Suppressor macrophage treated with lipopolysaccharide for 4 hours (primary cell): ENCODE measurements around the gene EVX1.
A peak's percentile ranks its signal among the peaks of the same experiment; 100 is the strongest.

ENCODE experiments used
- DNase-seq: peaks from one replicate; pipeline ENCODE4 v3.0.0-alpha.2; 2020

Gene EVX1

GRCh38 chr7:27205325-27206280 is 37.0 kb upstream of the EVX1 start:
- DNase-seq, result no peak

GRCh38 chr7:27207348-27207985 is 35.1 kb upstream of the EVX1 start:
- no peak for DNase-seq

DNA sequence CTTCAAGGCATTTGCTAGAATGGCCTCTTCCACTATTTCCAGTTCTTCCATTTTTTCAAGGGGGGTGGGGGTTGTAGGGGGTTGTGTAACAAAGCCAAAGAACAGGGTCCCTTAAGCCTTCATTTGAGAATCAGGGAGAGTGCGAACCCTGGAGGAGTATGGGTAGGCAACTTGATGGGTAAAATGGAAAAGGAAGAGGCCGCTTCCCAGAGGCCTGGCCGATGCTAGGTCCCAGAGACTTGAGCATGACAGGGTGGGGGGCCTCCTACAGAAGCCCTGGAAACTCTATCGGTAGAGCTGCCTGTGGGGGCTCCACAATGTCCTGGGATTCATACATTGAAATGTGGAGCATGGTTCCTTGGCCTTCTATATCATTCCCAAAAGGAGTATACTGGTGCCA is 33.6 kb upstream of the EVX1 start:
- DNase-seq, result no peak

- no peak for DNase-seq
Observed at GRCh38 chr7:27209933-27210440, 32.6 kb upstream of the EVX1 start.

- DNase-seq, result peak; percentile 61
Observed at GRCh38 chr7:27210441-27211083, 32.0 kb upstream of the EVX1 start.

GRCh38 chr7:27211084-27211446 is 31.5 kb upstream of the EVX1 start:
- DNase-seq, result no peak

GRCh38 chr7:27211764-27212204 is 30.8 kb upstream of the EVX1 start:
- no peak for DNase-seq

DNA sequence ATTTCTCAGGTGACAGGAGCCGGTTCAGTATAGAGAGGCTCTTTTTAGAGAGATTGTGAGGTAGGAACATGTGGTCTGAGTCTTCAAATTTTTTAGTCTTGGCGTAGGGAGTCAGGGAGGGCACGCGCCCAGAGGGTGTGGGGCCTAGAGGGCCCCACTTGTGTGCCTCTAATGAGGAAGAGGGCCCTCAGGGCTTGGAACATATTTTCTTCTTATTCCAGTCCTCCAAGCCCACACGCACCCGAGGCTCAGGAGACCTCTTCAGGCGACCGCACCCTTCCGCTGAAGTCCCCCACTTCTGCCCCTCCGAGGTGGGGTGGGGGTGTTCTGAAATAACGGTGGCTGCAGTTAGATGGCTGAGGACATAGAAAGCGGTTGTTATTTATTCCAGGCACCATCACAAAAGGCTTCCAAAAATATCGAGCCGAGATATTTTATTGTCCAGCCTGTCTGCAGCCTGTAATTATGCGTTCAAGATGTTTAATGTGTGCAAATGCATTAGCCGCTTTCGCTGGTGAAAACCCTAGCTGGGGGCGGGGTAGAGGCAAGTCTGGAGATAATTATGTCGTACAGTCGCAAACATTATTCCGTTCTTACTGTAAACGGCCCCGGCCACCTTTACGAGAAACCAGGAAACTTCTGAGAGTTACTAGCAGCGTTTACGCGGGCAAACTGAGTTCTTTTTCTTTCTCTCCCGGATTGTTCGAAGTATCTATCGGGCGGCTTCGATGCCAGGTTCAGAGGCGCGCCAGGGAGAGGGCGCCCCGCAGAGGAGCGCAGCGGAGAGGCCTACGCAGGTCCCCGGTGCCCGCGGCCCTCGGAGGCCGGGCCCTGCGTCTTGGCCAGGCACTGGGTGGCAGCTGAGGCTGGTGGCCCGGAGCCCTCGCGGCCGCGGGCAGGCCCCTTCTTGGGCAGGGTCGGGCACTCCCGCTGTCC is 29.8 kb upstream of the EVX1 start:
- DNase-seq, result no peak

DNA sequence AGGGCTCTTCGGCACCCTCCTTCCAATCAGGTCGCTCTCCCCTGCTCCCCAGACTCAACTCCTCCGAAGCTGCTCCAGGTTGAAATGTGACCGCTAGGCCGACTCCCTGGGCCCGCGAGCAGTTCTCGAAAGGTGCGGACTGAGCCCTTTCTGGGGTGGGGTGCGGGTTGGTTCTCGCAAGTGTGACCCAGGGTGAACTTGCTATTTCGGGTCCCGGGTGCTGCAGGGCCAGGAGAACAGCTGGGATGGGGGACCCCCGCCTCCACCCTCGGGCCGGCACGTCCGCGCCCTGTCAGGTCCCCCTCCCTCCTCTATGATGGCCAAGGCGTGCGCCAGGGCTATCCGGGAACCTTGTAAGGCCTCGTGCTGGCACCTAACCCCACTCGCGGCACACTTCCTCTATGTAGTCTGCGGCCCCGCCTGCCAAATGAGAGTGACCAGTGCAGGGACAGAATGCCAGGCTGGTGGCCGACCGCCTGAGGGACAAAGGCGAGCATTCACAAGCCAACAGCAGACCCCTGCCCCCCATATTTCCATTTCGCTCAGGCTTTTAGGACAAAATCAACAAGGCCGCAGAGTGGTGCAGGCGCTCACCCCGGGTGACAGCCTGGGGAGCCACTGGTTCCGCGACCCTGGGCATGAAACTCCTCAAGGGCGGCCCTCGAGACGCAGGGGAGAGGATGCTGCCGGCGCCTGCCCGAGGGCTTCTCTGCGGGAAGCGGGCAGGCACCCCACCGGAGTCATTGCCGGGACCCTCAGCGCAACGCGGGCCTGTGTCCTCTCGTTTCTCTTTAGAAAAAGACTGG is 29.0 kb upstream of the EVX1 start:
- no peak for DNase-seq

GRCh38 chr7:27214239-27214950 is 28.2 kb upstream of the EVX1 start:
- DNase-seq, result no peak

DNA sequence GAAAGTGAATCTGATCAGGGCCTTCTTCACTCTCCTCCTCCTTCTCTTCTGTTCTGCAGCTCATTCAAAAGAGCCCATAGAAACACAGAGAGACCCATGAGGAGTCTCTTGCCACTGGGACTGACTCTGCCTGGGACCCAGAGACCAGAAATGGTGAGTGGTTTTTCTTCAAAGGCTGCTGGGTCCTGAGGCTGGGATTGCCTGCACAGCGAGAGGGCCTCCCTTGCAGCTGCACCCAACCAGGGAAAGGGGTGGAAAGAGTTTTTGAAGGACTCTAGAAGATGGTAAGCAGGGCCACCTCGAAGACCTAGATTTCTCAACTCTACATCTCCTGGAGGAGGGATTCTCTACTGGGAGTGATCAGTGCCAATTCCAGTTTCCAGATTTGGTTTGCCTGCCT is 27.2 kb upstream of the EVX1 start:
- no peak for DNase-seq

- no peak for DNase-seq
Observed at GRCh38 chr7:27217951-27218350, 24.7 kb upstream of the EVX1 start.

DNA sequence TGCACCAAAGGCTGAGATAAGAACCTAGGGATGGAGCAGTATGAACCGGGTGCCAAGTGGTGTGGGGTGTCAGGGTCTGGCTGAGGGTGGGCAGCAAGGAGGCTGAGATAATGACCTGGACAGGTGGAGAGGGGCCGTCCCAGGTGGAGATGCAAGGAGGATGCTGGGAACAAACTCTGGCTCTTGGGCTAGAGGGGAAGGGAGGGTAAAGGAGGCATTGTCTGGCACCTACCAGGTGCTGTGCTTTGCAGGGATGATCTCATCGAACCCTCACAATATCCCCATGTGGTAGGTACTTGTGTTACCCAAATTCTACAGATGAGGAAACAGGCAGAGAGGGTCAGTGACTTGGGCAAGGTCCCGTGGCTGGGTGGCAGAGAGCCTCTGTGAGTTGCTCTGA is 22.8 kb upstream of the EVX1 start:
- DNase-seq, result no peak

GRCh38 chr7:27220440-27220955 is 22.1 kb upstream of the EVX1 start:
- no peak for DNase-seq

- DNase-seq, result no peak
Observed at GRCh38 chr7:27221201-27221797, 21.3 kb upstream of the EVX1 start.

GRCh38 chr7:27223941-27224575 is 18.5 kb upstream of the EVX1 start:
- no peak for DNase-seq

DNA sequence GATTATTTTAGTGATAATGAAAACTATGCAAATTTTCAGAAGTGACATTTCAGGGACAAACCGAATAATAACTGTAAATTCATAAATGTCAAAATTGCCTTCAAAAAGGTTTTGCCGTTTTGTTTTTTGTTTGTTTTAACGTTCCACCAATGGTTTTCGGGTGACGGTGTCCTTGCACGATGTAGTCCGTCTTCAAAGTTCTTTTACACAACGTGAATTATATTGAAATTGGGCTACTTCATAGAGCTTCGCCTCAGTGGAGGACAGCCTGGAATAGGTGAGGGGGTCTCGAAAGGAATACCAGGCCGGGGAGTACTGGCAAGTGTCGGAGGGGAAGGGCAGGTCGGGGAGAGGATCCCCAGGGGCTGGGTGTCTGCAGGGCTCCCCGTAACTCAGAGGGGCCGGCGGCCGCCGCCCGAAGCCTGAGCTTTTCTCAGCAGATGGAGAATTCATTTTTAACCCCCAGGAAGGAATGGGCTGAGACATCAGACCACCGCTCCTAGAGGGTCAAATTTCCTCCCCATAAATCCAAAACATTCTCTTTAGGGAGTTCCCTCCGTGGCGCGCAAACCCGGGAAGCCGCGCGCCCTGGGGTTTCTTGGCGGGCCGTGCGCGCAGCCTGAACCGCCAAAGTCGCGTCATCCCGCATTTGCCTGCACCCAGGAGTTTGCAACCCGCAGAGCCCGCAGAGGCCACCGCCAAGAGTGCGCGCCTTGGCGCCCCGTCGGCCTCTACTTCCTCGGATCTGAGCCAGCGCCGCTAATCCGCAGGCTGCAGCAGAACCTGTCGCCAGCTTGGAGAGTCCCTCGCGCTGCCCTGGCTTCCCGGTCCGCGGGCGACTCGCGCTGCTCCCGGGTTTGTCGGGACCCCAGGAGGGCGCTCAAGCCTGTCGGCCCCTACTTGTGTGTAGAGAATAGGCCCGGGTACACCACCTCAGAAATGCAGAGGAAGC is 17.3 kb upstream of the EVX1 start:
- DNase-seq, result no peak

- DNase-seq, result no peak
Observed at GRCh38 chr7:27229448-27229847, 13.2 kb upstream of the EVX1 start.
